Endothelial cell of umbilical vein (primary cell): ENCODE results near the gene GRIA1. TPM values are rescaled to one million over a fixed set of nuclear protein-coding genes. Genes with fewer than 3 reads are reported as not detected.

Experiments
- BruUV-seq: library from RNA; stranded (reverse); fragments of 400-500 nt; replicated peaks from 2 replicates; lab custom pipeline; 2021; lab: Mats Ljungman, UMichigan
- CTCF ChIA-PET: fragments of 300-600, 350-600 bp; sonication (Branson Sonifier 250); formaldehyde crosslinking; loops from one replicate; lab custom pipeline; 2021; ENCODE audit warnings: antibody characterized with exemption, inconsistent platforms; lab: Charles Lee
- POLR2A ChIA-PET: fragments of 300-600, 350-600 bp; sonication (Branson Sonifier 250); formaldehyde crosslinking; loops from one replicate; lab custom pipeline; 2021; ENCODE audit warnings: antibody characterized with exemption, inconsistent platforms; lab: Charles Lee
- DNase-seq: peaks from one replicate; pipeline ENCODE4 v3.0.0-alpha.2; 2011; ENCODE audit warnings: low read depth, low spot score
- FAIRE-seq: peaks from 2 replicates; lab custom pipeline; 2011; peaks lifted over from hg19 to GRCh38; lab: Jason Lieb, UNC
- H2AFZ ChIP-seq: 2 replicates; pipeline ENCODE4 v1.6.0; 2012; ENCODE audit warnings: low read depth, low read length, control low read depth, inconsistent platforms
- H3K27ac ChIP-seq: 2 replicates; pipeline ENCODE4 v1.5.1; 2011; ENCODE audit warnings: low read depth, mild to moderate bottlenecking, control low read depth, low read length, moderate library complexity; ENCODE audit not compliant: insufficient read depth
- H3K27me3 ChIP-seq, 2 experiments: 2 replicates each; pipeline versions ENCODE4 v1.6.0 to v1.6.1; 2011; ENCODE audit warnings: low read length in 2 of 2, mixed read lengths in 1 of 2; ENCODE audit not compliant: control insufficient read depth in 2 of 2, insufficient read depth in 2 of 2
- H3K36me3 ChIP-seq, 2 experiments: 2 replicates in 1 of 2; 3 replicates in 1 of 2; pipeline ENCODE4 v1.5.1; 2011; ENCODE audit warnings: low read length in 2 of 2, mild to moderate bottlenecking in 1 of 2, moderate library complexity in 1 of 2; ENCODE audit not compliant: control insufficient read depth in 2 of 2, insufficient read depth in 2 of 2; ENCODE audit errors: extremely low read depth in 1 of 2
- H3K4me1 ChIP-seq: 3 replicates; pipeline ENCODE4 v1.5.1; 2011; ENCODE audit warnings: mild to moderate bottlenecking, low read length; ENCODE audit not compliant: control insufficient read depth, insufficient read depth; ENCODE audit errors: extremely low read depth
- H3K4me2 ChIP-seq: 2 replicates; pipeline ENCODE4 v1.6.1; 2011; ENCODE audit warnings: low read length, control low read depth, mixed read lengths; ENCODE audit not compliant: insufficient read depth
- H3K4me3 ChIP-seq, 3 experiments: fragments of 200-600 bp in 1 of 3; sonication (generic), shearing (Covaris generic) in 1 of 3; replicated peaks in 1 of 3; 2 replicates each; pipeline ENCODE4 v1.5.1; 2011 to 2016; ENCODE audit warnings: control low read depth in 3 of 3, low read length in 3 of 3, mild to moderate bottlenecking in 2 of 3, inconsistent platforms in 1 of 3, low read depth in 1 of 3, moderate library complexity in 1 of 3; ENCODE audit not compliant: insufficient read depth in 1 of 3
- H3K79me2 ChIP-seq: 2 replicates; pipeline ENCODE4 v1.6.0; 2012; ENCODE audit warnings: low read length, inconsistent platforms; ENCODE audit not compliant: control insufficient read depth, insufficient read depth
- H3K9ac ChIP-seq: replicated peaks from 2 replicates; pipeline ENCODE3; 2011; ENCODE audit warnings: low read length, control low read depth; ENCODE audit not compliant: insufficient read depth; ENCODE audit errors: extremely low read depth
- H3K9me1 ChIP-seq: replicated peaks from 3 replicates; pipeline ENCODE4 v1.6.0; 2011; ENCODE audit warnings: mild to moderate bottlenecking, low read length; ENCODE audit not compliant: control insufficient read depth, insufficient read depth; ENCODE audit errors: extremely low read depth
- H3K9me3 ChIP-seq: replicated peaks from 2 replicates; pipeline ENCODE4 v1.5.1; 2012; ENCODE audit warnings: low read length, inconsistent platforms; ENCODE audit not compliant: control insufficient read depth, insufficient read depth
- H4K20me1 ChIP-seq: replicated peaks from 2 replicates; pipeline ENCODE3; 2011; ENCODE audit warnings: mild to moderate bottlenecking, low read length; ENCODE audit not compliant: control insufficient read depth, insufficient read depth; ENCODE audit errors: extremely low read depth
- CTCF ChIP-seq, 2 donors: IDR thresholded peaks; 1 replicate in 1 of 2; 2 replicates in 1 of 2; pipeline ENCODE4 v1.5.1; 2011; ENCODE audit warnings: low read length in 2 of 2, mild to moderate bottlenecking in 2 of 2, moderate library complexity in 2 of 2, control low read depth in 1 of 2, inconsistent platforms in 1 of 2, low read depth in 1 of 2; ENCODE audit not compliant: insufficient read depth in 1 of 2; ENCODE audit errors: extremely low read depth in 1 of 2
- EZH2 ChIP-seq: IDR thresholded peaks from 2 replicates; pipeline ENCODE4 v1.6.1; 2012; ENCODE audit warnings: borderline replicate concordance, low read depth, mild to moderate bottlenecking, moderate library complexity, low read length, inconsistent platforms; ENCODE audit not compliant: severe bottlenecking
- FOS ChIP-seq: IDR thresholded peaks from 2 replicates; pipeline ENCODE4 v1.6.1; 2011; ENCODE audit warnings: mild to moderate bottlenecking, low read length, moderate library complexity, borderline replicate concordance; ENCODE audit not compliant: insufficient read depth
- GATA2 ChIP-seq: IDR thresholded peaks from 2 replicates; pipeline ENCODE4 v1.7.0; 2011; ENCODE audit warnings: low read depth, mild to moderate bottlenecking, moderate library complexity, mixed read lengths, low read length; ENCODE audit not compliant: insufficient read length, insufficient read depth
- JUN ChIP-seq: IDR thresholded peaks from 2 replicates; pipeline ENCODE4 v1.6.1; 2011; ENCODE audit warnings: borderline replicate concordance, low read depth; ENCODE audit not compliant: insufficient read length, insufficient read depth
- MYC ChIP-seq: IDR thresholded peaks from one replicate; pipeline ENCODE4 v1.6.1; 2011; ENCODE audit warnings: mild to moderate bottlenecking, low read depth, low read length
- POLR2A ChIP-seq: IDR thresholded peaks from 2 replicates; pipeline ENCODE4 v1.6.1; 2012; ENCODE audit warnings: low read depth, mild to moderate bottlenecking, control low read depth, low read length
- POLR2AphosphoS5 ChIP-seq: IDR thresholded peaks from 2 replicates; pipeline ENCODE4 v1.6.1; 2012; ENCODE audit warnings: low read depth, mild to moderate bottlenecking, control low read depth, low read length, moderate library complexity; ENCODE audit not compliant: insufficient read depth
- dilution Hi-C: fragments of 300-500 bp; cut with MboI; formaldehyde crosslinking; loops from one replicate; pipeline ENCODE4 v1.15.0; 2019; ENCODE audit warnings: low sequenced_read_pairs; ENCODE audit not compliant: extremely low pct_ligation_motif_present
- intact Hi-C: fragments of 100-400 bp; cut with micrococcal nuclease; formaldehyde crosslinking; loops from one replicate; pipeline ENCODE4 v1.10.0; 2022
- polyA plus RNA-seq, 4 experiments: library from polyadenylated mRNA; depleted of rRNA in 3 of 4; stranded (reverse) in 3 of 4; unstranded in 1 of 4; fragments of >200 nt; gene quantifications; 2 replicates each; pipeline versions ENCODE4 v1.2.1 to v1.2.3, GENCODE V29; 2011 to 2012; ENCODE audit warnings: missing spikeins in 1 of 4
- total RNA-seq: library from RNA; stranded (reverse); gene quantifications from 2 replicates; pipeline ENCODE4 v1.2.3, GENCODE V29; 2021
- TF ChIP-seq, protein P1 (sequence below): IDR thresholded peaks from 2 replicates; pipeline ENCODE4 v1.6.1; 2011; ENCODE audit not compliant: insufficient read depth, insufficient read length

Gene GRIA1
- total and polyA plus RNA-seq, 2 donors (not counting 3 experiments of a cell fraction or from before 2014, with no cell fraction given) = not detected

- Histone ChIP-seq H3K4me2 (no peak overlapping the region), H3K27me3 (no peaks in the 10 kb centered on the region), H3K9ac (no peak overlapping the region), H2AFZ (no peak overlapping the region), H3K4me3 (no peak overlapping the region), H4K20me1 (no peaks in the 10 kb centered on the region), H3K79me2 (no peaks in the 10 kb centered on the region), H3K36me3 (no peaks in the 10 kb centered on the region), H3K9me1 (no peaks in the 10 kb centered on the region), H3K9me3 (no peaks in the 10 kb centered on the region), H3K27ac (no peak overlapping the region), H3K4me1 (peaks cover 36% of the 10 kb centered on the region)
- TF ChIP-seq GATA2 = no peak
- TF ChIP-seq CTCF (IDR thresholded peaks at IDR 0.05; ENCODE audit: extremely low read depth in 1 of 2, insufficient read depth in 1 of 2, low read depth in 1 of 2, low read length in 2 of 2) = no peak
- TF ChIP-seq, protein P1, sequence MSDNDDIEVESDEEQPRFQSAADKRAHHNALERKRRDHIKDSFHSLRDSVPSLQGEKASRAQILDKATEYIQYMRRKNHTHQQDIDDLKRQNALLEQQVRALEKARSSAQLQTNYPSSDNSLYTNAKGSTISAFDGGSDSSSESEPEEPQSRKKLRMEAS = no peak
- no peak for TF ChIP-seq POLR2AphosphoS5
- TF ChIP-seq POLR2A = no peak
- no peak for TF ChIP-seq MYC
- TF ChIP-seq EZH2 = no peak
- no peak for TF ChIP-seq FOS
- TF ChIP-seq JUN = no peak
- POLR2A ChIA-PET = no interaction called here
- dilution Hi-C loops (no loop called here), intact Hi-C loops (no loop called here)
- BruUV-seq = no TSS peak
- FAIRE-seq (no peak), DNase-seq (no peak)
- CTCF ChIA-PET = no interaction called here
These were observed 132.7 kb downstream of the GRIA1 start for GRCh38 chr5:153623124-153623523.
